Measurements from ENCODE around the gene PROM2. TPM values are rescaled to one million over a fixed set of nuclear protein-coding genes. Genes with fewer than 3 reads are reported as not detected.

The PROM2 gene
- total and polyA plus RNA-seq, 2 donors (not counting 3 experiments of a cell fraction or from before 2014, with no cell fraction given) = 0.39 to 0.60 TPM

- POLR2A ChIA-PET = no interaction called here
- no peak overlapping the region for H3K9ac ChIP-seq (replicated peaks; ENCODE audit: extremely low read depth, insufficient read depth, low read length)
- no TSS peak for BruUV-seq (replicated peaks)
- DNase-seq (ENCODE audit: low read depth, low spot score) (no peak), FAIRE-seq (no peak)
- H3K4me2 ChIP-seq (ENCODE audit: insufficient read depth, low read length) = no peak overlapping the region
- H3K36me3 ChIP-seq (ENCODE audit: control insufficient read depth in 2 of 2, extremely low read depth in 1 of 2, insufficient read depth in 2 of 2, low read length in 2 of 2) = no peaks in the 10 kb centered on the region
- no peaks in the 10 kb centered on the region for H3K4me1 ChIP-seq (ENCODE audit: control insufficient read depth, extremely low read depth, insufficient read depth, low read length)
- CTCF ChIA-PET = no interaction called here
- no peak overlapping the region for H3K4me3 ChIP-seq (replicated peaks in 1 of 3; ENCODE audit: insufficient read depth in 1 of 3, low read depth in 1 of 3, low read length in 3 of 3)
- dilution Hi-C loops (cut with MboI; ENCODE audit: extremely low pct_ligation_motif_present, low sequenced_read_pairs) = no loop called here
- no peaks in the 10 kb centered on the region for H3K79me2 ChIP-seq (ENCODE audit: control insufficient read depth, insufficient read depth, low read length)
- intact Hi-C loops (cut with micrococcal nuclease) = loop anchor here (5.0 kb wide), 1 partner anchor 493 kb away; no protein-coding TSS in a partner anchor
- TF ChIP-seq POLR2A (IDR thresholded peaks at IDR 0.05; ENCODE audit: low read depth, low read length) (no peak), MYC (IDR thresholded peaks at IDR 0.05; ENCODE audit: low read depth, low read length) (no peak), EZH2 (IDR thresholded peaks at IDR 0.05; ENCODE audit: borderline replicate concordance, low read depth, low read length, severe bottlenecking) (no peak), GATA2 (IDR thresholded peaks at IDR 0.05; ENCODE audit: insufficient read depth, insufficient read length, low read depth, low read length) (no peak), FOS (IDR thresholded peaks at IDR 0.05; ENCODE audit: borderline replicate concordance, insufficient read depth, low read length) (no peak)
- TF ChIP-seq, protein P1, sequence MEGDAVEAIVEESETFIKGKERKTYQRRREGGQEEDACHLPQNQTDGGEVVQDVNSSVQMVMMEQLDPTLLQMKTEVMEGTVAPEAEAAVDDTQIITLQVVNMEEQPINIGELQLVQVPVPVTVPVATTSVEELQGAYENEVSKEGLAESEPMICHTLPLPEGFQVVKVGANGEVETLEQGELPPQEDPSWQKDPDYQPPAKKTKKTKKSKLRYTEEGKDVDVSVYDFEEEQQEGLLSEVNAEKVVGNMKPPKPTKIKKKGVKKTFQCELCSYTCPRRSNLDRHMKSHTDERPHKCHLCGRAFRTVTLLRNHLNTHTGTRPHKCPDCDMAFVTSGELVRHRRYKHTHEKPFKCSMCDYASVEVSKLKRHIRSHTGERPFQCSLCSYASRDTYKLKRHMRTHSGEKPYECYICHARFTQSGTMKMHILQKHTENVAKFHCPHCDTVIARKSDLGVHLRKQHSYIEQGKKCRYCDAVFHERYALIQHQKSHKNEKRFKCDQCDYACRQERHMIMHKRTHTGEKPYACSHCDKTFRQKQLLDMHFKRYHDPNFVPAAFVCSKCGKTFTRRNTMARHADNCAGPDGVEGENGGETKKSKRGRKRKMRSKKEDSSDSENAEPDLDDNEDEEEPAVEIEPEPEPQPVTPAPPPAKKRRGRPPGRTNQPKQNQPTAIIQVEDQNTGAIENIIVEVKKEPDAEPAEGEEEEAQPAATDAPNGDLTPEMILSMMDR (IDR thresholded peaks at IDR 0.05; ENCODE audit: extremely low read depth in 1 of 2, insufficient read depth in 1 of 2, low read depth in 1 of 2, low read length in 2 of 2) = no peak
- TF ChIP-seq, protein P2, sequence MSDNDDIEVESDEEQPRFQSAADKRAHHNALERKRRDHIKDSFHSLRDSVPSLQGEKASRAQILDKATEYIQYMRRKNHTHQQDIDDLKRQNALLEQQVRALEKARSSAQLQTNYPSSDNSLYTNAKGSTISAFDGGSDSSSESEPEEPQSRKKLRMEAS (IDR thresholded peaks at IDR 0.05; ENCODE audit: insufficient read depth, insufficient read length) = no peak
- H3K9me3 ChIP-seq (replicated peaks; ENCODE audit: control insufficient read depth, insufficient read depth, low read length) = no peaks in the 10 kb centered on the region
- H3K27me3 ChIP-seq (ENCODE audit: control insufficient read depth in 2 of 2, insufficient read depth in 2 of 2, low read length in 2 of 2) = no peaks in the 10 kb centered on the region
- H3K27ac ChIP-seq (ENCODE audit: insufficient read depth, low read depth, low read length) = no peak overlapping the region
- H3K9me1 ChIP-seq (replicated peaks; ENCODE audit: control insufficient read depth, extremely low read depth, insufficient read depth, low read length) = no peaks in the 10 kb centered on the region
- H4K20me1 ChIP-seq (replicated peaks; ENCODE audit: control insufficient read depth, extremely low read depth, insufficient read depth, low read length) = no peaks in the 10 kb centered on the region
- no peak overlapping the region for H2AFZ ChIP-seq (ENCODE audit: low read depth, low read length)
Measured at GRCh38 chr2:95234286-95234785, 39.9 kb upstream of the PROM2 start.
